ENCODE results near the gene INHBE. TPM values are rescaled to one million over a fixed set of nuclear protein-coding genes. Genes with fewer than 3 reads are reported as not detected.
A peak's percentile ranks its signal among the peaks of the same experiment; 100 is the strongest.

Gene INHBE
- total and polyA plus RNA-seq, 8 donors, result not detected

DNA sequence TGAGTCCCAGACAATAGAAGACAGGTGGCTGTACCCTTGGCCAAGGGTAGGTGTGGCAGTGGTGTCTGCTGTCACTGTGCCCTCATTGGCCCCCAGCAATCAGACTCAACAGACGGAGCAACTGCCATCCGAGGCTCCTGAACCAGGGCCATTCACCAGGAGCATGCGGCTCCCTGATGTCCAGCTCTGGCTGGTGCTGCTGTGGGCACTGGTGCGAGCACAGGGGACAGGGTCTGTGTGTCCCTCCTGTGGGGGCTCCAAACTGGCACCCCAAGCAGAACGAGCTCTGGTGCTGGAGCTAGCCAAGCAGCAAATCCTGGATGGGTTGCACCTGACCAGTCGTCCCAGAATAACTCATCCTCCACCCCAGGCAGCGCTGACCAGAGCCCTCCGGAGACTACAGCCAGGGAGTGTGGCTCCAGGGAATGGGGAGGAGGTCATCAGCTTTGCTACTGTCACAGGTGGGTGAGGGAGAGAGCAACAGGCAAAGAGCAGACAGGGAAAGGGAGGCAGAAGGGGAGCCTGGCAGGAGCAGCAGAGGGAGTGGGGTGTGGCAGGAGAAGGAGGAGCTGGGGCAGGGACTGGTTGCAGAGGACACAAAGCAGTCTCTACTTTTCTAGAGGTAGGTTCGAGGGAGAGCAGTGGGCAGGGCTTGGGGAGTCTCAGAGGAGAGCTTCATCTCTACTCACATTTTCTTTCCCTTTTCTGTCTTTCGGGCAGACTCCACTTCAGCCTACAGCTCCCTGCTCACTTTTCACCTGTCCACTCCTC, 452 bp downstream of the INHBE start:
- WGBS, 5 donors, result 53 to 66% (median 56%) methylated on average over 5 to 10 of the region's 10 CpGs
- TF ChIP-seq EP300 (IDR thresholded peaks at IDR 0.05) (no peak), POLR2AphosphoS5 (IDR thresholded peaks at IDR 0.05) (no peak), POLR2A (IDR thresholded peaks at IDR 0.05) (no peak)
- TF ChIP-seq, protein P1, sequence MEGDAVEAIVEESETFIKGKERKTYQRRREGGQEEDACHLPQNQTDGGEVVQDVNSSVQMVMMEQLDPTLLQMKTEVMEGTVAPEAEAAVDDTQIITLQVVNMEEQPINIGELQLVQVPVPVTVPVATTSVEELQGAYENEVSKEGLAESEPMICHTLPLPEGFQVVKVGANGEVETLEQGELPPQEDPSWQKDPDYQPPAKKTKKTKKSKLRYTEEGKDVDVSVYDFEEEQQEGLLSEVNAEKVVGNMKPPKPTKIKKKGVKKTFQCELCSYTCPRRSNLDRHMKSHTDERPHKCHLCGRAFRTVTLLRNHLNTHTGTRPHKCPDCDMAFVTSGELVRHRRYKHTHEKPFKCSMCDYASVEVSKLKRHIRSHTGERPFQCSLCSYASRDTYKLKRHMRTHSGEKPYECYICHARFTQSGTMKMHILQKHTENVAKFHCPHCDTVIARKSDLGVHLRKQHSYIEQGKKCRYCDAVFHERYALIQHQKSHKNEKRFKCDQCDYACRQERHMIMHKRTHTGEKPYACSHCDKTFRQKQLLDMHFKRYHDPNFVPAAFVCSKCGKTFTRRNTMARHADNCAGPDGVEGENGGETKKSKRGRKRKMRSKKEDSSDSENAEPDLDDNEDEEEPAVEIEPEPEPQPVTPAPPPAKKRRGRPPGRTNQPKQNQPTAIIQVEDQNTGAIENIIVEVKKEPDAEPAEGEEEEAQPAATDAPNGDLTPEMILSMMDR (IDR thresholded peaks at IDR 0.05), result no peak
- H3K4me3 ChIP-seq, result no peak overlapping the region
- H3K9me3 ChIP-seq, result no peaks in the 10 kb centered on the region
- H3K36me3 ChIP-seq, result no peaks in the 10 kb centered on the region
- intact Hi-C loops (cut with DNase I; ENCODE audit: low total_unique reads), result no loop called here
- DNase-seq, result no peak
- no peak overlapping the region for H3K27ac ChIP-seq
- H3K4me1 ChIP-seq, result peaks cover 8 to 37% (median 19%) of the 10 kb centered on the region in 4 donors
- peaks cover 0 to 34% (median 2%) of the 10 kb centered on the region in 3 donors for H3K27me3 ChIP-seq

DNA sequence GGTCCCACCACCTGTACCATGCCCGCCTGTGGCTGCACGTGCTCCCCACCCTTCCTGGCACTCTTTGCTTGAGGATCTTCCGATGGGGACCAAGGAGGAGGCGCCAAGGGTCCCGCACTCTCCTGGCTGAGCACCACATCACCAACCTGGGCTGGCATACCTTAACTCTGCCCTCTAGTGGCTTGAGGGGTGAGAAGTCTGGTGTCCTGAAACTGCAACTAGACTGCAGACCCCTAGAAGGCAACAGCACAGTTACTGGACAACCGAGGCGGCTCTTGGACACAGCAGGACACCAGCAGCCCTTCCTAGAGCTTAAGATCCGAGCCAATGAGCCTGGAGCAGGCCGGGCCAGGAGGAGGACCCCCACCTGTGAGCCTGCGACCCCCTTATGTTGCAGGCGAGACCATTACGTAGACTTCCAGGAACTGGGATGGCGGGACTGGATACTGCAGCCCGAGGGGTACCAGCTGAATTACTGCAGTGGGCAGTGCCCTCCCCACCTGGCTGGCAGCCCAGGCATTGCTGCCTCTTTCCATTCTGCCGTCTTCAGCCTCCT, 1.1 kb downstream of the INHBE start:
- Histone ChIP-seq H3K36me3 (no peaks in the 10 kb centered on the region), H3K4me3 (no peak overlapping the region), H3K27me3 (peaks cover 0 to 41% (median 9%) of the 10 kb centered on the region in 3 donors), H3K27ac (no peak overlapping the region), H3K9me3 (no peaks in the 10 kb centered on the region), H3K4me1 (peaks cover 14 to 44% (median 26%) of the 10 kb centered on the region in 4 donors)
- peak in 1 of 2 donors; percentile 78 for DNase-seq
- intact Hi-C loops (cut with DNase I; ENCODE audit: low total_unique reads), result no loop called here
- TF ChIP-seq, protein P1 (IDR thresholded peaks at IDR 0.05), result peak in 5 of 7 experiments; percentile 12 to 39 (median 28)
- no peak for TF ChIP-seq EP300 (IDR thresholded peaks at IDR 0.05)
- WGBS, 5 donors, result 30 to 38% (median 35%) methylated on average over 12 to 15 of the region's 15 CpGs

DNA sequence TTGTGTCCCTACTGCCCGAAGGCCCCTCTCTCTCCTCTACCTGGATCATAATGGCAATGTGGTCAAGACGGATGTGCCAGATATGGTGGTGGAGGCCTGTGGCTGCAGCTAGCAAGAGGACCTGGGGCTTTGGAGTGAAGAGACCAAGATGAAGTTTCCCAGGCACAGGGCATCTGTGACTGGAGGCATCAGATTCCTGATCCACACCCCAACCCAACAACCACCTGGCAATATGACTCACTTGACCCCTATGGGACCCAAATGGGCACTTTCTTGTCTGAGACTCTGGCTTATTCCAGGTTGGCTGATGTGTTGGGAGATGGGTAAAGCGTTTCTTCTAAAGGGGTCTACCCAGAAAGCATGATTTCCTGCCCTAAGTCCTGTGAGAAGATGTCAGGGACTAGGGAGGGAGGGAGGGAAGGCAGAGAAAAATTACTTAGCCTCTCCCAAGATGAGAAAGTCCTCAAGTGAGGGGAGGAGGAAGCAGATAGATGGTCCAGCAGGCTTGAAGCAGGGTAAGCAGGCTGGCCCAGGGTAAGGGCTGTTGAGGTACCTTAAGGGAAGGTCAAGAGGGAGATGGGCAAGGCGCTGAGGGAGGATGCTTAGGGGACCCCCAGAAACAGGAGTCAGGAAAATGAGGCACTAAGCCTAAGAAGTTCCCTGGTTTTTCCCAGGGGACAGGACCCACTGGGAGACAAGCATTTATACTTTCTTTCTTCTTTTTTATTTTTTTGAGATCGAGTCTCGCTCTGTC, 1.8 kb downstream of the INHBE start:
- Histone ChIP-seq H3K4me1 (peaks cover 21 to 50% (median 33%) of the 10 kb centered on the region in 4 donors), H3K27ac (no peak overlapping the region), H3K27me3 (peaks cover 0 to 47% (median 13%) of the 10 kb centered on the region in 3 donors), H3K9me3 (no peaks in the 10 kb centered on the region), H3K36me3 (no peaks in the 10 kb centered on the region), H3K4me3 (no peak overlapping the region)
- TF ChIP-seq POLR2A (IDR thresholded peaks at IDR 0.05) (no peak), EP300 (IDR thresholded peaks at IDR 0.05) (no peak), POLR2AphosphoS5 (IDR thresholded peaks at IDR 0.05) (no peak)
- TF ChIP-seq, protein P1 (IDR thresholded peaks at IDR 0.05), result no peak
- WGBS, 5 donors, result 86 to 93% (median 92%) methylated on average over 6 of the region's 6 CpGs
- intact Hi-C loops (cut with DNase I; ENCODE audit: low total_unique reads), result no loop called here
- DNase-seq, result no peak

DNA sequence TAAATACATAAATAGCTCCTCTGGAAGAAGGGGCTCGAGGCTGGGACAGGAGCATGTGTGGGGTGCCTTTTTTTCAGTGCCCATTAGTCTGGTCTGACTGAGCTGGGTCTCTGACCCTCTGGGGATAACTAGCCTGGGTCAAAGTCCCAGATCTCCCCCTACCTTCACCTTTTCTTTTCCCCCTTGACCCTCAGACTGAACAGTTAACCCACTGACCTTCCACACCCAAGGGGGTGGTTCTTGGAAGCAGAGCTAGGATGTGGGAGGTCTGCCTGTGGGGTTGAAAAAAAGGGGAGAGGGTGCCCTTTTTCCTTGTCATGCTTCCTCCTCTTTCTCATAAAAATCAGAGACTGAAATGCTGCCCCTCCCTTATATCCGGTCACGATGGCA, 3.6 kb downstream of the INHBE start:
- DNase-seq, result no peak
- TF ChIP-seq POLR2A (IDR thresholded peaks at IDR 0.05) (no peak), EP300 (IDR thresholded peaks at IDR 0.05) (no peak), POLR2AphosphoS5 (IDR thresholded peaks at IDR 0.05) (no peak)
- TF ChIP-seq, protein P1 (IDR thresholded peaks at IDR 0.05), result no peak
- intact Hi-C loops (cut with DNase I; ENCODE audit: low total_unique reads), result no loop called here
- Histone ChIP-seq H3K27ac (peak overlapping the region; percentile 26 to 81 (median 73)), H3K4me1 (peaks cover 30 to 53% (median 43%) of the 10 kb centered on the region in 4 donors), H3K9me3 (no peaks in the 10 kb centered on the region), H3K36me3 (no peaks in the 10 kb centered on the region), H3K27me3 (peaks cover 0 to 43% (median 13%) of the 10 kb centered on the region in 3 donors), H3K4me3 (peak overlapping the region; percentile 55 to 69 (median 61))
- WGBS, 5 donors, result 27 to 29% (median 28%) methylated on average over 3 of the region's 3 CpGs

All from stomach (tissue), 9 donors.